HG02870 (cell line): ENCODE data around the gene DAD1.
"Not testable (repeated sequence)": the region's sequence is repeated elsewhere in the genome, so short reads cannot be mapped to it uniquely, and the experiment has no call there.

ENCODE experiments used
- ATAC-seq: cut with Tn5 transposase; IDR thresholded peaks from one replicate; pipeline ENCODE4 v1.9.1; 2021; ENCODE audit warnings: mild to moderate bottlenecking, moderate library complexity; ENCODE audit not compliant: unreplicated experiment

DAD1 gene

GRCh38 chr14:22553861-22554497 is 35.0 kb downstream of the DAD1 start:
- ATAC-seq: not testable (repeated sequence)

- no peak for ATAC-seq
Observed at GRCh38 chr14:22553445-22553844, 35.6 kb downstream of the DAD1 start.

- no peak for ATAC-seq
Observed at GRCh38 chr14:22552827-22553076, 36.3 kb downstream of the DAD1 start.

GRCh38 chr14:22552001-22552826 is 36.8 kb downstream of the DAD1 start:
- ATAC-seq: no peak

GRCh38 chr14:22551605-22551997 is 37.4 kb downstream of the DAD1 start:
- no peak for ATAC-seq

- ATAC-seq: peak; percentile 63
Observed at GRCh38 chr14:22549981-22550673, 38.9 kb downstream of the DAD1 start.

GRCh38 chr14:22549324-22549962 is 39.6 kb downstream of the DAD1 start:
- no peak for ATAC-seq

GRCh38 chr14:22547948-22548750 is 40.9 kb downstream of the DAD1 start:
- ATAC-seq: no peak

GRCh38 chr14:22547313-22547947 is 41.6 kb downstream of the DAD1 start:
- ATAC-seq: no peak

- no peak for ATAC-seq
Observed at GRCh38 chr14:22546722-22547071, 42.3 kb downstream of the DAD1 start.

GRCh38 chr14:22545842-22546721 is 42.9 kb downstream of the DAD1 start:
- no peak for ATAC-seq

GRCh38 chr14:22544881-22545420 is 44.1 kb downstream of the DAD1 start:
- ATAC-seq: no peak

- ATAC-seq: no peak
Observed at GRCh38 chr14:22544406-22544805, 44.6 kb downstream of the DAD1 start.

- ATAC-seq: not testable (repeated sequence)
Observed at GRCh38 chr14:22543570-22544357, 45.3 kb downstream of the DAD1 start.

- no peak for ATAC-seq
Observed at GRCh38 chr14:22542360-22542759, 46.7 kb downstream of the DAD1 start.

- no peak for ATAC-seq
Observed at GRCh38 chr14:22541721-22542120, 47.3 kb downstream of the DAD1 start.

GRCh38 chr14:22540811-22541360 is 48.1 kb downstream of the DAD1 start:
- no peak for ATAC-seq

GRCh38 chr14:22540293-22540692 is 48.7 kb downstream of the DAD1 start:
- ATAC-seq: no peak
